ENCODE data around the gene NDUFA13.

Gene NDUFA13

DNA sequence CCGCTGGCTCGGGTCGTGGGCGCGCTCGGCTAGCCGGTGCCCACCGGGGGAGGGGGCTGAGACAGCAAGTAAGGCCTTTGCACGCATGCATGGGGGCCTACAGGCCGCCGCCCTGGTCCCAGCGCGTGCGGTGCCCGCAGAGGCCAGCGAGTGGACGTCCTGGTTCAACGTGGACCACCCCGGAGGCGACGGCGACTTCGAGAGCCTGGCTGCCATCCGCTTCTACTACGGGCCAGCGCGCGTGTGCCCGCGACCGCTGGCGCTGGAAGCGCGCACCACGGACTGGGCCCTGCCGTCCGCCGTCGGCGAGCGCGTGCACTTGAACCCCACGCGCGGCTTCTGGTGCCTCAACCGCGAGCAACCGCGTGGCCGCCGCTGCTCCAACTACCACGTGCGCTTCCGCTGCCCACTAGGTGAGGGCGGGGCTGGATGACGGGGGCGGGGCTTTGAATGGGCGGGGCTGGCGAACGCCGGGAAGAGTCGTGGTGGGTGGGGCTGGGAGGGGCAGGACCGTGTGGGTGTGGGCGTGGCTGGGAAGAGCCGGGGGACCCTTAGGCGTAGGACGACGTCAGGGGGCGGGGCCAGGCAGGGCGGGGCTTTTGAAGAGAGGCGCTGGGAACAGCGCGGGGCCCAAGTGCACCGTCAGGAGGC, 24.2 kb downstream of the NDUFA13 start:
- no peak for DNase-seq (ENCODE audit: low read depth)
- H3K4me3 ChIP-seq (ENCODE audit: low read depth, low read length), result no peak overlapping the region

DNA sequence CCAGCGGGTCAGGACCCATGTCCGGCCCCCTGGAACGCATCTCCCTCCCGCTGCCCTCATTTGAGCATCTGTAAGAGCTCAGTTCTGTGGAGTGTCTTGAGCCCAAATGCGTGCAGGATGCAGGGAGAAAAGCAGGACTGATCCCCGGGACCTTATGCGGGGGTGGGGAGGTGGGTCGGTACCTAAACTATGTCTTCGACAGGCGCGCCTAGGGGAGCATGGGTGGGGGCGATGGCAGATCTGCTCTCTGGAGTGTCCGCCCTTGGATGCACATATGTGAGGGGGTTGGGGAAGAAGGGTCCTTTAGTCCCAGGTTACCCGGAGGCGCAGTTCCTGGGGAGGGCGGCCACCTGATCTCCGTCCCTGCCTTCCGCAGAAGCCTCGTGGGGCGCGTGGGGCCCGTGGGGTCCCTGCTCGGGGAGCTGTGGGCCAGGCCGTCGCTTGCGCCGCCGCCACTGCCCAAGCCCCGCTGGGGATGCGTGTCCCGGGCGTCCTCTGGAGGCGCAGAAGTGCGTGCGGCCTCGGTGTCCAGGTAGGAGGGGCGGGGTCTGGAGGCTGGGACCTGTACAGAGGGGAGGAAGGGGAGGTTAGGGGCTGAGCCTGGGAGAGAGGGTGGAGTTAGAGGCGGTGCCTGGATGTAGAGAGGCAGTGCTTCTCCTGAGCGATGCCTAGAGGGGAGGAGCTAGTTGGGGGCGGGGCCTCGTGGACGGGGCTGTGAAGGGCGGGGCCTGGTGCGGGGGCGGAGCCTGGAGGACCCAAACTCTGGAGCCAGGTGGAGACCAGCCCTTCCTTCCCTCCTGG, 24.9 kb downstream of the NDUFA13 start:
- DNase-seq (ENCODE audit: low read depth), result no peak
- H3K4me3 ChIP-seq (ENCODE audit: low read depth, low read length), result no peak overlapping the region
- TF ChIP-seq, protein P1, sequence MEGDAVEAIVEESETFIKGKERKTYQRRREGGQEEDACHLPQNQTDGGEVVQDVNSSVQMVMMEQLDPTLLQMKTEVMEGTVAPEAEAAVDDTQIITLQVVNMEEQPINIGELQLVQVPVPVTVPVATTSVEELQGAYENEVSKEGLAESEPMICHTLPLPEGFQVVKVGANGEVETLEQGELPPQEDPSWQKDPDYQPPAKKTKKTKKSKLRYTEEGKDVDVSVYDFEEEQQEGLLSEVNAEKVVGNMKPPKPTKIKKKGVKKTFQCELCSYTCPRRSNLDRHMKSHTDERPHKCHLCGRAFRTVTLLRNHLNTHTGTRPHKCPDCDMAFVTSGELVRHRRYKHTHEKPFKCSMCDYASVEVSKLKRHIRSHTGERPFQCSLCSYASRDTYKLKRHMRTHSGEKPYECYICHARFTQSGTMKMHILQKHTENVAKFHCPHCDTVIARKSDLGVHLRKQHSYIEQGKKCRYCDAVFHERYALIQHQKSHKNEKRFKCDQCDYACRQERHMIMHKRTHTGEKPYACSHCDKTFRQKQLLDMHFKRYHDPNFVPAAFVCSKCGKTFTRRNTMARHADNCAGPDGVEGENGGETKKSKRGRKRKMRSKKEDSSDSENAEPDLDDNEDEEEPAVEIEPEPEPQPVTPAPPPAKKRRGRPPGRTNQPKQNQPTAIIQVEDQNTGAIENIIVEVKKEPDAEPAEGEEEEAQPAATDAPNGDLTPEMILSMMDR (IDR thresholded peaks at IDR 0.05; ENCODE audit: control insufficient read depth, extremely low read depth, insufficient read depth), result no peak

More for the DNA sequence above, 24.2 kb downstream of the NDUFA13 start:
- TF ChIP-seq, protein P1 (IDR thresholded peaks at IDR 0.05; ENCODE audit: control insufficient read depth, extremely low read depth, insufficient read depth), result no peak

DNA sequence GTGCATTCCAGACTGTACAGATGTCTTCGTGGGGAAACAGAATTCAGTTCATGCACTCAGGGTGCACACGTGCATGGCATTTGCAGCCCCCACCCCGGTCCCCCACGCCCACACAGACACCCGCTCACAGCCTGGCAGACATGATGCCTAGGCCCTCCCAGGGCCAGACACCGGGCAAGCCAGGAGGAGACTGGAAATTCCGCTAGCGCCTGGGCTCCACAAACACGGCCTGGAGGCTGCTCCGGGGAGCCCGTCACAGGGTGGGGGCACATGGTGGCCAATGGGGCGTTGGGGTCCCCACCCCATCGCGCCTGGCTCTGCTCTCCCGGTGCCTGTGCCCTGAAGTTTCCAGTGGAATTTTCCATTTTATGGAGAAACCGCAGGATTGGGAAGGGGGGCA, 25.6 kb downstream of the NDUFA13 start:
- TF ChIP-seq, protein P1 (IDR thresholded peaks at IDR 0.05; ENCODE audit: control insufficient read depth, extremely low read depth, insufficient read depth), result no peak
- no peak overlapping the region for H3K4me3 ChIP-seq (ENCODE audit: low read depth, low read length)
- DNase-seq (ENCODE audit: low read depth), result no peak

GRCh38 chr19:19542507-19542906, 26.5 kb downstream of the NDUFA13 start:
- TF ChIP-seq, protein P1 (IDR thresholded peaks at IDR 0.05; ENCODE audit: control insufficient read depth, extremely low read depth, insufficient read depth), result no peak
- DNase-seq (ENCODE audit: low read depth), result no peak
- no peak overlapping the region for H3K4me3 ChIP-seq (ENCODE audit: low read depth, low read length)

GRCh38 chr19:19543101-19543500, 27.1 kb downstream of the NDUFA13 start:
- DNase-seq (ENCODE audit: low read depth), result no peak
- H3K4me3 ChIP-seq (ENCODE audit: low read depth, low read length), result no peak overlapping the region
- TF ChIP-seq, protein P1 (IDR thresholded peaks at IDR 0.05; ENCODE audit: control insufficient read depth, extremely low read depth, insufficient read depth), result no peak

DNA sequence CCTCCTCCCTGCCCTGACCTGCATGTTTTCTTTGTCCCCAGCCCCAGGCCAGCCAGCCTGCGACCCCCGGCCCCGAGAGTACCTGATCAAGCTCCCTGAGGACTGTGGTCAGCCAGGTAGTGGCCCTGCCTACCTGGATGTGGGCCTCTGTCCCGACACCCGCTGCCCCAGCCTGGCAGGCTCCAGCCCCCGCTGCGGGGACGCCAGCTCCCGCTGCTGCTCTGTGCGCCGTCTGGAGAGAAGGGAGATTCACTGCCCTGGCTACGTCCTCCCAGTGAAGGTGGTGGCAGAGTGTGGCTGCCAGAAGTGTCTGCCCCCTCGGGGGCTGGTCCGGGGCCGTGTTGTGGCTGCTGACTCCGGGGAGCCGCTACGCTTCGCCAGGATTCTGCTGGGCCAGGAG, 27.6 kb downstream of the NDUFA13 start:
- H3K4me3 ChIP-seq (ENCODE audit: low read depth, low read length), result no peak overlapping the region
- TF ChIP-seq, protein P1 (IDR thresholded peaks at IDR 0.05; ENCODE audit: control insufficient read depth, extremely low read depth, insufficient read depth), result no peak
- DNase-seq (ENCODE audit: low read depth), result no peak
